ENCODE data around the gene SHC2. TPM values are rescaled to one million over a fixed set of nuclear protein-coding genes. Genes with fewer than 3 reads are reported as not detected.

SHC2 gene
- total and polyA plus RNA-seq, 2 experiments from 2014 or later: 50.8 to 111 TPM

GRCh38 chr19:390386-391206, 70.2 kb downstream of the SHC2 start:
- TF ChIP-seq EZH2 (IDR thresholded peaks at IDR 0.05; ENCODE audit: borderline replicate concordance): no peak
- TF ChIP-seq EZH2phosphoT487 (IDR thresholded peaks at IDR 0.05; ENCODE audit: low read depth, severe bottlenecking, unreplicated experiment): no peak
- TF ChIP-seq CTCF (IDR thresholded peaks at IDR 0.05; ENCODE audit: poor library complexity): no peak
- no peak overlapping the region for H2AFZ ChIP-seq
- H3K27me3 ChIP-seq: no peaks in the 10 kb centered on the region
- no peak overlapping the region for H3K27ac ChIP-seq
- H3K4me2 ChIP-seq: no peak overlapping the region
- H4K20me1 ChIP-seq (ENCODE audit: insufficient read depth, poor library complexity, severe bottlenecking): no peaks in the 10 kb centered on the region
- H3K4me1 ChIP-seq (ENCODE audit: insufficient read depth): no peaks in the 10 kb centered on the region
- no peaks in the 10 kb centered on the region for H3K79me2 ChIP-seq
- no peaks in the 10 kb centered on the region for H3K9me2 ChIP-seq (replicated peaks; ENCODE audit: insufficient read depth)
- 84% methylated on average over 25 of the region's 30 CpGs for WGBS (ENCODE audit: low lambda C conversion rate, missing lambda C conversion rate)
- H3K36me3 ChIP-seq (replicated peaks; ENCODE audit: insufficient read depth, low read depth): no peaks in the 10 kb centered on the region
- no peaks in the 10 kb centered on the region for H3K9me3 ChIP-seq (ENCODE audit: low read depth)
- no peak for DNase-seq (ENCODE audit: low spot score)
- no peak overlapping the region for H3K4me3 ChIP-seq

GRCh38 chr19:389935-390289, 70.9 kb downstream of the SHC2 start:
- WGBS (ENCODE audit: low lambda C conversion rate, missing lambda C conversion rate): 84% methylated on average over 11 of the region's 12 CpGs
- TF ChIP-seq CTCF (IDR thresholded peaks at IDR 0.05; ENCODE audit: poor library complexity): no peak
- TF ChIP-seq EZH2phosphoT487 (IDR thresholded peaks at IDR 0.05; ENCODE audit: low read depth, severe bottlenecking, unreplicated experiment): no peak
- no peak for TF ChIP-seq EZH2 (IDR thresholded peaks at IDR 0.05; ENCODE audit: borderline replicate concordance)
- no peaks in the 10 kb centered on the region for H4K20me1 ChIP-seq (ENCODE audit: insufficient read depth, poor library complexity, severe bottlenecking)
- no peaks in the 10 kb centered on the region for H3K9me2 ChIP-seq (replicated peaks; ENCODE audit: insufficient read depth)
- H3K27ac ChIP-seq: no peak overlapping the region
- H3K4me2 ChIP-seq: no peak overlapping the region
- no peaks in the 10 kb centered on the region for H3K27me3 ChIP-seq
- no peaks in the 10 kb centered on the region for H3K36me3 ChIP-seq (replicated peaks; ENCODE audit: insufficient read depth, low read depth)
- no peak overlapping the region for H2AFZ ChIP-seq
- H3K79me2 ChIP-seq: no peaks in the 10 kb centered on the region
- H3K4me1 ChIP-seq (ENCODE audit: insufficient read depth): no peaks in the 10 kb centered on the region
- no peaks in the 10 kb centered on the region for H3K9me3 ChIP-seq (ENCODE audit: low read depth)
- H3K4me3 ChIP-seq: no peak overlapping the region
- DNase-seq (ENCODE audit: low spot score): no peak

- Histone ChIP-seq H3K27ac (no peak overlapping the region), H4K20me1 (ENCODE audit: insufficient read depth, poor library complexity, severe bottlenecking) (no peaks in the 10 kb centered on the region), H3K36me3 (replicated peaks; ENCODE audit: insufficient read depth, low read depth) (no peaks in the 10 kb centered on the region), H3K4me3 (no peak overlapping the region), H2AFZ (no peak overlapping the region), H3K4me1 (ENCODE audit: insufficient read depth) (no peaks in the 10 kb centered on the region), H3K9me2 (replicated peaks; ENCODE audit: insufficient read depth) (no peaks in the 10 kb centered on the region), H3K79me2 (no peaks in the 10 kb centered on the region), H3K9me3 (ENCODE audit: low read depth) (no peaks in the 10 kb centered on the region), H3K27me3 (no peaks in the 10 kb centered on the region), H3K4me2 (no peak overlapping the region)
- TF ChIP-seq EZH2 (IDR thresholded peaks at IDR 0.05; ENCODE audit: borderline replicate concordance) (no peak), CTCF (IDR thresholded peaks at IDR 0.05; ENCODE audit: poor library complexity) (no peak), EZH2phosphoT487 (IDR thresholded peaks at IDR 0.05; ENCODE audit: low read depth, severe bottlenecking, unreplicated experiment) (no peak)
- no peak for DNase-seq (ENCODE audit: low spot score)
- WGBS (ENCODE audit: low lambda C conversion rate, missing lambda C conversion rate): 81% methylated on average over 20 of the region's 21 CpGs
Measured at GRCh38 chr19:389255-389934, 71.4 kb downstream of the SHC2 start.

Data from hepatocyte (in vitro differentiated cells).